ENCODE data around the gene EXPH5.

The EXPH5 gene

DNA sequence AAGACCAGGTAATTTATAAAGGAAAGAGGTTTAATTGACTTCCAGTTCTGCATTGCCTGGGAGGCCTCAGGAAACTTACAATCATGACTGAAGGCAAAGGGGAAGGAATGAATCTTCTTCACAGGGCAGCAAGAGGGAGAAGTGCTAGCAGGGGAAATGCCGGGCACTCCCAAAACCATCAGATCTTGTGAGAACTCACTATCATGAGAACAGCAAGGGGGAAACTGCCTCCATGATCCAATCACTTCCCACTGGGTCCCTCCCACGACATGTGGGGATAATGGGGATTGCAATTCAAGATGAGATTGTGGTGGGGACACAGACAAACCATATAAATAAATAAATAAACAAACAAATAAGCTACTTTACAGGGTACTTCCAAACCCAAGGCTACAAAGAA lies 28.8 kb upstream of the EXPH5 start:
- Histone ChIP-seq H3K4me3 (ENCODE audit: low read length) (no peak overlapping the region), H3K27ac (ENCODE audit: low read length) (no peak overlapping the region), H2AFZ (ENCODE audit: low read length) (no peak overlapping the region), H3K27me3 (replicated peaks; ENCODE audit: insufficient read depth, low read length) (no peaks in the 10 kb centered on the region), H3K9ac (ENCODE audit: low read length) (no peak overlapping the region), H3F3A (ENCODE audit: insufficient read depth, low read length) (peaks cover 17% of the 10 kb centered on the region), H3K9me3 (replicated peaks; ENCODE audit: insufficient read depth, low read length) (no peaks in the 10 kb centered on the region), H3K4me2 (ENCODE audit: low read depth, low read length) (no peak overlapping the region), H4K20me1 (ENCODE audit: insufficient read depth, low read length) (no peaks in the 10 kb centered on the region), H3K9me2 (replicated peaks; ENCODE audit: insufficient read depth, low read length) (no peaks in the 10 kb centered on the region), H3K79me2 (ENCODE audit: low read length) (no peaks in the 10 kb centered on the region), H3K4me1 (ENCODE audit: low read length) (peaks cover 23% of the 10 kb centered on the region), H3K36me3 (replicated peaks; ENCODE audit: insufficient read depth, low read length) (no peaks in the 10 kb centered on the region)
- TF ChIP-seq, protein P1, sequence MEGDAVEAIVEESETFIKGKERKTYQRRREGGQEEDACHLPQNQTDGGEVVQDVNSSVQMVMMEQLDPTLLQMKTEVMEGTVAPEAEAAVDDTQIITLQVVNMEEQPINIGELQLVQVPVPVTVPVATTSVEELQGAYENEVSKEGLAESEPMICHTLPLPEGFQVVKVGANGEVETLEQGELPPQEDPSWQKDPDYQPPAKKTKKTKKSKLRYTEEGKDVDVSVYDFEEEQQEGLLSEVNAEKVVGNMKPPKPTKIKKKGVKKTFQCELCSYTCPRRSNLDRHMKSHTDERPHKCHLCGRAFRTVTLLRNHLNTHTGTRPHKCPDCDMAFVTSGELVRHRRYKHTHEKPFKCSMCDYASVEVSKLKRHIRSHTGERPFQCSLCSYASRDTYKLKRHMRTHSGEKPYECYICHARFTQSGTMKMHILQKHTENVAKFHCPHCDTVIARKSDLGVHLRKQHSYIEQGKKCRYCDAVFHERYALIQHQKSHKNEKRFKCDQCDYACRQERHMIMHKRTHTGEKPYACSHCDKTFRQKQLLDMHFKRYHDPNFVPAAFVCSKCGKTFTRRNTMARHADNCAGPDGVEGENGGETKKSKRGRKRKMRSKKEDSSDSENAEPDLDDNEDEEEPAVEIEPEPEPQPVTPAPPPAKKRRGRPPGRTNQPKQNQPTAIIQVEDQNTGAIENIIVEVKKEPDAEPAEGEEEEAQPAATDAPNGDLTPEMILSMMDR (IDR thresholded peaks at IDR 0.05; ENCODE audit: low read length) = no peak
- TF ChIP-seq EZH2 (optimal IDR thresholded peaks at IDR 0.05; ENCODE audit: low read depth, low read length) (no peak), EZH2phosphoT487 (IDR thresholded peaks at IDR 0.05; ENCODE audit: low read length) (no peak)
- DNase-seq = no peak

GRCh38 chr11:108620958-108621772 lies 27.6 kb upstream of the EXPH5 start:
- Histone ChIP-seq H3K4me1 (ENCODE audit: low read length) (peaks cover 23% of the 10 kb centered on the region), H3K27ac (ENCODE audit: low read length) (peak overlapping the region; percentile 56; the same call in 1 of the 2 replicates), H3K27me3 (replicated peaks; ENCODE audit: insufficient read depth, low read length) (no peaks in the 10 kb centered on the region), H3K36me3 (replicated peaks; ENCODE audit: insufficient read depth, low read length) (no peaks in the 10 kb centered on the region), H3K9ac (ENCODE audit: low read length) (no peak overlapping the region), H3K9me3 (replicated peaks; ENCODE audit: insufficient read depth, low read length) (no peaks in the 10 kb centered on the region), H3K4me3 (ENCODE audit: low read length) (0 out of 2 replicates have a peak overlapping the region, but pooled peaks have one; percentile 19), H3K4me2 (ENCODE audit: low read depth, low read length) (peak overlapping the region; percentile 76), H3K9me2 (replicated peaks; ENCODE audit: insufficient read depth, low read length) (no peaks in the 10 kb centered on the region), H4K20me1 (ENCODE audit: insufficient read depth, low read length) (no peaks in the 10 kb centered on the region), H3K79me2 (ENCODE audit: low read length) (no peaks in the 10 kb centered on the region), H2AFZ (ENCODE audit: low read length) (no peak overlapping the region), H3F3A (ENCODE audit: insufficient read depth, low read length) (peaks cover 17% of the 10 kb centered on the region)
- TF ChIP-seq, protein P1 (IDR thresholded peaks at IDR 0.05; ENCODE audit: low read length) = no peak
- TF ChIP-seq EZH2 (optimal IDR thresholded peaks at IDR 0.05; ENCODE audit: low read depth, low read length) (no peak), EZH2phosphoT487 (IDR thresholded peaks at IDR 0.05; ENCODE audit: low read length) (no peak)
- DNase-seq = peak; percentile 94

DNA sequence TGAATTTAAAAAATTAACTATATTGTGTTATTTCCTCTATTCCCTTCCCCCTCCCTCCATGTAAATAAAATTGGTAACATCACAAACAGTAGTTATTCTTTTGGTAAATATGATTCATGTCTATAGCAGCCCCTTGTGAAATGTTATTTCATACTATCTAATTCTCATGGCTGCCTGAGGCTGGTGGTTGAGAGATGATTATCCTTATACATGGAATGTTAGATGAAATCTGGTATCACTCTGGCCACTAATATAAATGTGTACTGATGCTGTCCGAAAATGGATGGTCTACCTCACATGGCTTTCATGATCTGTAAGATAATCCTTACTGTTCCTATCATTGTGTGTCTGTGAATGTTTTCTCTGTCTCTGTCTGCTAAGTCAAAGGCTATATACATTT lies 25.0 kb upstream of the EXPH5 start:
- H4K20me1 ChIP-seq (ENCODE audit: insufficient read depth, low read length) = no peaks in the 10 kb centered on the region
- no peaks in the 10 kb centered on the region for H3K9me2 ChIP-seq (replicated peaks; ENCODE audit: insufficient read depth, low read length)
- H3K4me2 ChIP-seq (ENCODE audit: low read depth, low read length) = no peak overlapping the region
- H3K79me2 ChIP-seq (ENCODE audit: low read length) = no peaks in the 10 kb centered on the region
- H3K27me3 ChIP-seq (replicated peaks; ENCODE audit: insufficient read depth, low read length) = no peaks in the 10 kb centered on the region
- peaks cover 17% of the 10 kb centered on the region for H3F3A ChIP-seq (ENCODE audit: insufficient read depth, low read length)
- no peak overlapping the region for H2AFZ ChIP-seq (ENCODE audit: low read length)
- DNase-seq = no peak
- H3K36me3 ChIP-seq (replicated peaks; ENCODE audit: insufficient read depth, low read length) = no peaks in the 10 kb centered on the region
- TF ChIP-seq, protein P1 (IDR thresholded peaks at IDR 0.05; ENCODE audit: low read length) = no peak
- TF ChIP-seq EZH2 (optimal IDR thresholded peaks at IDR 0.05; ENCODE audit: low read depth, low read length) (no peak), EZH2phosphoT487 (IDR thresholded peaks at IDR 0.05; ENCODE audit: low read length) (no peak)
- H3K9me3 ChIP-seq (replicated peaks; ENCODE audit: insufficient read depth, low read length) = no peaks in the 10 kb centered on the region
- peaks cover 23% of the 10 kb centered on the region for H3K4me1 ChIP-seq (ENCODE audit: low read length)
- no peak overlapping the region for H3K27ac ChIP-seq (ENCODE audit: low read length)
- no peak overlapping the region for H3K4me3 ChIP-seq (ENCODE audit: low read length)
- no peak overlapping the region for H3K9ac ChIP-seq (ENCODE audit: low read length)
